Left kidney (tissue), 2 donors: ENCODE results near the gene SLC49A3. TPM values are rescaled to one million over a fixed set of nuclear protein-coding genes. Genes with fewer than 3 reads are reported as not detected.
A peak's percentile ranks its signal among the peaks of the same experiment; 100 is the strongest.

Experiments
- DNase-seq: peaks from one replicate; pipeline ENCODE4 v3.0.0-alpha.2; 2013
- polyA plus RNA-seq: library from polyadenylated mRNA; unstranded; fragments of 120-200 nt; gene quantifications from one replicate; pipeline ENCODE4 v1.2.1, GENCODE V29; 2013; ENCODE audit not compliant: insufficient read length

The SLC49A3 gene
- polyA plus RNA-seq, 1 donor = 3.7 TPM

- DNase-seq = no peak
These were observed 22.0 kb downstream of the SLC49A3 start for GRCh38 chr4:666822-667544.

- DNase-seq = no peak
These were observed 22.5 kb downstream of the SLC49A3 start for GRCh38 chr4:666436-666810.

GRCh38 chr4:665751-666435, 23.1 kb downstream of the SLC49A3 start:
- DNase-seq = no peak

- no peak for DNase-seq
These were observed 23.6 kb downstream of the SLC49A3 start for GRCh38 chr4:665381-665750.

- DNase-seq = no peak
These were observed 24.2 kb downstream of the SLC49A3 start for GRCh38 chr4:664713-665231.

GRCh38 chr4:663438-664428, 25.2 kb downstream of the SLC49A3 start:
- DNase-seq = peak; percentile 67

GRCh38 chr4:663046-663437, 25.9 kb downstream of the SLC49A3 start:
- no peak for DNase-seq

GRCh38 chr4:661881-662761, 26.8 kb downstream of the SLC49A3 start:
- no peak for DNase-seq

GRCh38 chr4:661231-661630, 27.7 kb downstream of the SLC49A3 start:
- DNase-seq = no peak

GRCh38 chr4:660401-660800, 28.6 kb downstream of the SLC49A3 start:
- DNase-seq = no peak

- no peak for DNase-seq
These were observed 29.1 kb downstream of the SLC49A3 start for GRCh38 chr4:659851-660250.

GRCh38 chr4:658681-659667, 30.0 kb downstream of the SLC49A3 start:
- no peak for DNase-seq

- no peak for DNase-seq
These were observed 30.9 kb downstream of the SLC49A3 start for GRCh38 chr4:657834-658667.

GRCh38 chr4:657338-657833, 31.6 kb downstream of the SLC49A3 start:
- no peak for DNase-seq

GRCh38 chr4:656436-657337, 32.3 kb downstream of the SLC49A3 start:
- no peak for DNase-seq

- no peak for DNase-seq
These were observed 33.3 kb downstream of the SLC49A3 start for GRCh38 chr4:655464-656151.

GRCh38 chr4:654871-655463, 34.0 kb downstream of the SLC49A3 start:
- no peak for DNase-seq
